Gastrocnemius medialis (tissue), 4 donors: ENCODE measurements around the gene PLEKHA1.

Experiments
- POLR2A ChIP-seq, 2 donors: fragments of 450-650 bp; IDR thresholded peaks; one replicate each; pipeline ENCODE4 v1.6.1; 2017; ENCODE audit warnings: antibody characterized with exemption in 2 of 2, mild to moderate bottlenecking in 2 of 2, moderate library complexity in 2 of 2
- TF ChIP-seq, protein P1 (sequence below), 5 experiments: fragments of 450-650 bp in 3 of 5; fragments of 200-600 bp in 2 of 5; sonication (generic) in 2 of 5; IDR thresholded peaks in 4 of 5; conservative IDR thresholded peaks in 1 of 5; 1 replicate in 4 of 5; 2 replicates in 1 of 5; pipeline ENCODE4 v1.5.1; 2016 to 2019; ENCODE audit warnings: antibody characterized with exemption in 5 of 5, mild to moderate bottlenecking in 3 of 5, moderate library complexity in 3 of 5

DNA sequence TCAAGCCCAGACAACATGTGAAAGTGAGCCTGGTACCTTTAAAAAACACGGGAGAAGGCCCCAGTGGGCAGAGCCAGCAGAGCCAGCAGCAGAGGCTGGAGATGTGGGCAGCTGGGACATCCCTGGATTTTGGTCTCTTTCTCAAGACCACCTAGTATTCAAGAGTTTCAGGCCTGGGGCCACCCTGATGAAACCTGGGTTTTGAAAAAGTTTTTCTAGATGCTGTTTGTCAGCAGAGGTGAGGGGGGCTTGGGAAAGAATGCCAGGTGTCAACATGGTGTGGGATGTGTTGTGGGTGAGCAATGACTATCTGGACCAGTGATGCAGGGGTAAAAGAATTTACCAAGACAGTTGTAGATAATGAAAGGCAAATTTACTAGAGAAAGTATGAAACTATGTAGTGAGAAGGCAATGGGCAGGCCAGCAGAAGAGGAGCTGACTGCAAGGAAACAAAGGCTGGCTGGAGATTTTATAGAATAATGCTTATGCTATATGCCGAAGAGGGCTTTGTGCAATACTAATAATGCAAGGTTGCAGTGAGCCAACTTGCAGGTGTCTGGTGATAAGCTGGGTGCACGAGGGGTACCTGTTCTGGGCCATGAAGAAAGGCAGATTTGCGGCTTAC, 28.1 kb upstream of the PLEKHA1 start:
- TF ChIP-seq POLR2A (IDR thresholded peaks at IDR 0.05): no peak
- TF ChIP-seq, protein P1, sequence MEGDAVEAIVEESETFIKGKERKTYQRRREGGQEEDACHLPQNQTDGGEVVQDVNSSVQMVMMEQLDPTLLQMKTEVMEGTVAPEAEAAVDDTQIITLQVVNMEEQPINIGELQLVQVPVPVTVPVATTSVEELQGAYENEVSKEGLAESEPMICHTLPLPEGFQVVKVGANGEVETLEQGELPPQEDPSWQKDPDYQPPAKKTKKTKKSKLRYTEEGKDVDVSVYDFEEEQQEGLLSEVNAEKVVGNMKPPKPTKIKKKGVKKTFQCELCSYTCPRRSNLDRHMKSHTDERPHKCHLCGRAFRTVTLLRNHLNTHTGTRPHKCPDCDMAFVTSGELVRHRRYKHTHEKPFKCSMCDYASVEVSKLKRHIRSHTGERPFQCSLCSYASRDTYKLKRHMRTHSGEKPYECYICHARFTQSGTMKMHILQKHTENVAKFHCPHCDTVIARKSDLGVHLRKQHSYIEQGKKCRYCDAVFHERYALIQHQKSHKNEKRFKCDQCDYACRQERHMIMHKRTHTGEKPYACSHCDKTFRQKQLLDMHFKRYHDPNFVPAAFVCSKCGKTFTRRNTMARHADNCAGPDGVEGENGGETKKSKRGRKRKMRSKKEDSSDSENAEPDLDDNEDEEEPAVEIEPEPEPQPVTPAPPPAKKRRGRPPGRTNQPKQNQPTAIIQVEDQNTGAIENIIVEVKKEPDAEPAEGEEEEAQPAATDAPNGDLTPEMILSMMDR (IDR thresholded peaks at IDR 0.05 in 4 of 5, conservative IDR thresholded peaks at IDR 0.05 in 1 of 5): no peak
